H1 (cell line): ENCODE measurements around the gene TMEM129. TPM values are rescaled to one million over a fixed set of nuclear protein-coding genes. Genes with fewer than 3 reads are reported as not detected.
A peak's percentile ranks its signal among the peaks of the same experiment; 100 is the strongest.

Source experiments
- CTCF ChIA-PET: fragments of 300-600 bp; sonication (Branson Sonifier 250); formaldehyde crosslinking; loops from one replicate; lab custom pipeline; 2021; ENCODE audit not compliant: partially characterized antibody; lab: Charles Lee
- POLR2A ChIA-PET: fragments of 300-600 bp; sonication (Branson Sonifier 250); formaldehyde crosslinking; loops from one replicate; lab custom pipeline; 2021; ENCODE audit warnings: inconsistent platforms; ENCODE audit not compliant: partially characterized antibody; lab: Charles Lee
- DNase-seq, 2 experiments: peaks; one replicate each; pipeline versions ENCODE4 v3.0.0 to v3.0.0-alpha.2; 2010 to 2022; ENCODE audit warnings: low spot score in 2 of 2, low read depth in 1 of 2, mixed read lengths in 1 of 2
- FAIRE-seq: peaks from 2 replicates; lab custom pipeline; 2011; peaks lifted over from hg19 to GRCh38; lab: Jason Lieb, UNC
- H2AFZ ChIP-seq: 2 replicates; pipeline ENCODE4 v1.8.1; 2012; ENCODE audit warnings: low read length, inconsistent platforms
- H2AK5ac ChIP-seq: 2 replicates; pipeline ENCODE4 v1.6.1; 2013; ENCODE audit warnings: low read depth, low read length
- H2BK120ac ChIP-seq: replicated peaks from 2 replicates; pipeline ENCODE3; 2013; ENCODE audit warnings: low read depth, low read length, inconsistent platforms
- H2BK12ac ChIP-seq: 2 replicates; pipeline ENCODE4 v1.6.1; 2013; ENCODE audit warnings: low read depth, low read length
- H2BK15ac ChIP-seq: 2 replicates; pipeline ENCODE4 v1.6.1; 2013; ENCODE audit warnings: low read length
- H2BK20ac ChIP-seq: 2 replicates; pipeline ENCODE4 v1.6.1; 2013; ENCODE audit warnings: low read length
- H2BK5ac ChIP-seq: 2 replicates; pipeline ENCODE4 v1.6.1; 2013; ENCODE audit warnings: low read depth, low read length
- H3K14ac ChIP-seq: 2 replicates; pipeline ENCODE4 v1.6.1; 2013; ENCODE audit warnings: inconsistent platforms; ENCODE audit not compliant: insufficient read length
- H3K18ac ChIP-seq: 2 replicates; pipeline ENCODE4 v1.6.1; 2013; ENCODE audit warnings: low read length; ENCODE audit errors: extremely low read depth
- H3K23ac ChIP-seq: 2 replicates; pipeline ENCODE4 v1.6.1; 2013; ENCODE audit warnings: inconsistent platforms; ENCODE audit not compliant: insufficient read length
- H3K23me2 ChIP-seq: 2 replicates; pipeline ENCODE4 v1.6.1; 2013; ENCODE audit warnings: low read depth, low read length
- H3K27ac ChIP-seq: 2 replicates; pipeline ENCODE4 v1.6.1; 2011; ENCODE audit warnings: low read depth, low read length, inconsistent platforms
- H3K27me3 ChIP-seq, 4 experiments: replicated peaks in 1 of 4; 1 replicate in 1 of 4; 2 replicates in 3 of 4; pipeline versions ENCODE4 v1.6.1 to v1.8.1; 2011 to 2013; ENCODE audit warnings: low read length in 3 of 4, mild to moderate bottlenecking in 3 of 4, inconsistent platforms in 2 of 4, mixed read lengths in 2 of 4, moderate library complexity in 1 of 4; ENCODE audit not compliant: control insufficient read depth in 3 of 4, insufficient read depth in 3 of 4; ENCODE audit errors: extremely low read depth in 1 of 4
- H3K36me3 ChIP-seq, 4 experiments: 2 replicates each; pipeline versions ENCODE4 v1.6.1 to v1.8.1; 2011 to 2013; ENCODE audit warnings: mild to moderate bottlenecking in 4 of 4, low read length in 3 of 4, moderate library complexity in 2 of 4, control low read depth in 1 of 4, inconsistent platforms in 1 of 4; ENCODE audit not compliant: insufficient read depth in 4 of 4, control insufficient read depth in 2 of 4
- H3K4ac ChIP-seq: replicated peaks from 2 replicates; pipeline ENCODE3; 2013; ENCODE audit warnings: low read length, low read depth, mixed read lengths, inconsistent platforms; ENCODE audit not compliant: insufficient read length
- H3K4me1 ChIP-seq, 4 experiments: replicated peaks in 1 of 4; 1 replicate in 1 of 4; 2 replicates in 3 of 4; pipeline versions ENCODE4 v1.6.1 to v1.8.1; 2011 to 2013; ENCODE audit warnings: low read length in 3 of 4, inconsistent platforms in 2 of 4, mixed read lengths in 1 of 4; ENCODE audit not compliant: insufficient read depth in 4 of 4, control insufficient read depth in 3 of 4
- H3K4me2 ChIP-seq, 2 experiments: 2 replicates each; pipeline versions ENCODE4 v1.6.1 to v1.8.1; 2011 to 2013; ENCODE audit warnings: low read depth in 2 of 2, low read length in 2 of 2, control low read depth in 1 of 2, inconsistent platforms in 1 of 2, mild to moderate bottlenecking in 1 of 2; ENCODE audit not compliant: insufficient read depth in 1 of 2
- H3K4me3 ChIP-seq, 4 experiments: fragments of 200-600, 300-600 bp in 1 of 4; sonication (generic), shearing (Covaris generic), sonication (Bioruptor Twin) in 1 of 4; 2 replicates each; pipeline versions ENCODE4 v1.5.1 to v1.8.1; 2011 to 2016; ENCODE audit warnings: low read length in 4 of 4, low read depth in 3 of 4, control low read depth in 2 of 4, inconsistent platforms in 2 of 4, mild to moderate bottlenecking in 2 of 4, mixed read lengths in 1 of 4, moderate library complexity in 1 of 4; ENCODE audit not compliant: insufficient read depth in 2 of 4; ENCODE audit errors: extremely low read depth in 1 of 4
- H3K56ac ChIP-seq: replicated peaks from 2 replicates; pipeline ENCODE3; 2013; ENCODE audit warnings: low read depth, mild to moderate bottlenecking, mixed read lengths, low read length, inconsistent platforms; ENCODE audit not compliant: insufficient read length
- H3K79me1 ChIP-seq: 2 replicates; pipeline ENCODE4 v1.6.1; 2013; ENCODE audit warnings: low read depth, low read length, control low read depth
- H3K79me2 ChIP-seq, 2 experiments: 2 replicates each; pipeline versions ENCODE4 v1.6.1 to v1.8.1; 2012 to 2013; ENCODE audit warnings: low read length in 2 of 2, mild to moderate bottlenecking in 2 of 2, inconsistent platforms in 1 of 2; ENCODE audit not compliant: insufficient read depth in 2 of 2, control insufficient read depth in 1 of 2
- H3K9ac ChIP-seq, 4 experiments: replicated peaks in 1 of 4; 1 replicate in 1 of 4; 2 replicates in 3 of 4; pipeline versions ENCODE4 v1.6.1 to v1.8.1; 2011 to 2013; ENCODE audit warnings: low read depth in 3 of 4, low read length in 3 of 4, control low read depth in 2 of 4, mild to moderate bottlenecking in 2 of 4, moderate library complexity in 2 of 4, inconsistent platforms in 1 of 4; ENCODE audit errors: extremely low read depth in 1 of 4
- H3K9me3 ChIP-seq, 2 experiments: 2 replicates each; pipeline versions ENCODE4 v1.6.1 to v1.8.1; 2012 to 2013; ENCODE audit warnings: mild to moderate bottlenecking in 2 of 2, moderate library complexity in 2 of 2, control low read depth in 1 of 2, inconsistent platforms in 1 of 2, low read depth in 1 of 2, low read length in 1 of 2, mixed read lengths in 1 of 2; ENCODE audit not compliant: insufficient read depth in 2 of 2
- H4K20me1 ChIP-seq, 2 experiments: replicated peaks in 1 of 2; 2 replicates each; pipeline versions ENCODE3 to v1.8.1; 2011 to 2013; ENCODE audit warnings: inconsistent platforms in 2 of 2, low read length in 2 of 2, mild to moderate bottlenecking in 1 of 2; ENCODE audit not compliant: insufficient read depth in 2 of 2, control insufficient read depth in 1 of 2
- H4K5ac ChIP-seq: 2 replicates; pipeline ENCODE4 v1.6.1; 2013; ENCODE audit warnings: low read length, low read depth, mixed read lengths, inconsistent platforms; ENCODE audit not compliant: insufficient read length
- H4K8ac ChIP-seq: 2 replicates; pipeline ENCODE4 v1.8.0; 2013; ENCODE audit warnings: mild to moderate bottlenecking, moderate library complexity, low read length, inconsistent platforms; ENCODE audit not compliant: insufficient read depth; ENCODE audit errors: extremely low read depth
- H4K91ac ChIP-seq: replicated peaks from 2 replicates; pipeline ENCODE3; 2013; ENCODE audit warnings: low read length, mixed read lengths, inconsistent platforms; ENCODE audit not compliant: insufficient read length
- POLR2A ChIP-seq, 2 experiments: IDR thresholded peaks; 1 replicate in 1 of 2; 2 replicates in 1 of 2; pipeline ENCODE4 v1.6.1; 2011; ENCODE audit warnings: low read depth in 2 of 2, low read length in 2 of 2, mild to moderate bottlenecking in 2 of 2; ENCODE audit errors: control extremely low read depth in 1 of 2
- RXRA ChIP-seq: IDR thresholded peaks from 2 replicates; pipeline ENCODE4 v1.6.1; 2011; ENCODE audit warnings: low read depth, mild to moderate bottlenecking, low read length, moderate library complexity; ENCODE audit not compliant: insufficient read depth
- YY1 ChIP-seq: IDR thresholded peaks from 2 replicates; pipeline ENCODE4 v1.6.1; 2011; ENCODE audit warnings: low read depth, mild to moderate bottlenecking, low read length
- WGBS, 2 experiments: shearing (Covaris generic) in 1 of 2; methylation state at CpG; one replicate each; pipeline versions ENCODE4 v1.1.6 to v1.1.7; 2013 to 2015; ENCODE audit warnings: low lambda C conversion rate in 2 of 2, mixed read lengths in 2 of 2, inconsistent platforms in 1 of 2, low coverage in 1 of 2, missing lambda C conversion rate in 1 of 2; ENCODE audit not compliant: insufficient replicate concordance in 2 of 2, insufficient coverage in 1 of 2, insufficient read length in 1 of 2; ENCODE audit errors: extremely low coverage in 1 of 2, missing lambda C conversion rate in 1 of 2; 5-methylcytosine and 5-hydroxymethylcytosine counted together
- polyA plus RNA-seq, 7 experiments: library from polyadenylated mRNA; depleted of rRNA in 3 of 7; stranded (reverse) in 5 of 7; unstranded in 2 of 7; fragments of >200 nt in 5 of 7; fragments of 200-250 nt in 2 of 7; gene quantifications; 1 replicate in 5 of 7; 2 replicates in 1 of 7; 4 replicates in 1 of 7; pipeline versions ENCODE4 v1.2.1 to v1.2.3, GENCODE V29; 2011 to 2013; ENCODE audit warnings: missing spikeins in 2 of 7, mixed read lengths in 2 of 7
- total RNA-seq: library from RNA; stranded (reverse); fragmentation: NEBNext Ultra II Directional; extraction: Animal tissue kit (Norgen Biotek cat#: 25700); gene quantifications from 2 replicates; pipeline ENCODE4 v1.2.1, GENCODE V29; 2021

The TMEM129 gene
- total and polyA plus RNA-seq, 2 of the 8 experiments (the other 6 are each of a cell fraction or from before 2014, with no cell fraction given): 31.5 to 58.7 TPM

- no peaks in the 10 kb centered on the region for H3K79me1 ChIP-seq
- H3K36me3 ChIP-seq: peaks cover 21 to 55% (median 43%) of the 10 kb centered on the region in 4 experiments
- FAIRE-seq: no peak
- POLR2A ChIA-PET: interaction anchor here (0.7 to 5.6 kb wide), 10 partner anchors 10 to 430 kb away, joined by 3 to 38 read pairs (median 4); partner anchors contain the start of genes LETM1, TACC3 and TMEM129
- no peak overlapping the region for H3K56ac ChIP-seq
- no peak overlapping the region for H3K14ac ChIP-seq
- no peak overlapping the region for H2BK15ac ChIP-seq
- no peaks in the 10 kb centered on the region for H3K9me3 ChIP-seq
- no peaks in the 10 kb centered on the region for H3K23me2 ChIP-seq
- no peak overlapping the region for H2BK20ac ChIP-seq
- peaks cover 0 to 6% (median 4%) of the 10 kb centered on the region in 4 experiments; a peak in 5 of 7 replicates for H3K4me1 ChIP-seq
- DNase-seq: no peak
- H3K4me2 ChIP-seq: no peak overlapping the region
- no peak overlapping the region for H3K9ac ChIP-seq
- H3K23ac ChIP-seq: no peak overlapping the region
- H3K4ac ChIP-seq: no peak overlapping the region
- H2BK120ac ChIP-seq: no peak overlapping the region
- no peak overlapping the region for H3K18ac ChIP-seq
- peaks cover 0 to 4% (median 0%) of the 10 kb centered on the region in 4 experiments; a peak in 2 of 7 replicates for H3K27me3 ChIP-seq
- no peak overlapping the region for H2AK5ac ChIP-seq
- 95% methylated on average over 6 of the region's 6 CpGs; no CpG with 5 or more reads in 1 of the 2 experiments for WGBS, 2 experiments
- H4K91ac ChIP-seq: no peak overlapping the region
- no peak overlapping the region for H3K27ac ChIP-seq
- no peak overlapping the region for H3K4me3 ChIP-seq
- no peaks in the 10 kb centered on the region for H3K79me2 ChIP-seq
- CTCF ChIA-PET: interaction anchor here (0.6 to 52.9 kb wide), 12 partner anchors 14 to 220 kb away, joined by 3 to 2507 read pairs (median 4); partner anchors contain the start of gene FGFR3
- no peak overlapping the region for H4K5ac ChIP-seq
- no peak overlapping the region for H4K8ac ChIP-seq
- TF ChIP-seq YY1: no peak
- 0 out of 3 replicates have a peak, but pooled peaks of 1 of the 2 experiments have one; percentile 10 for TF ChIP-seq POLR2A (IDR thresholded peaks at IDR 0.05; ENCODE audit: control extremely low read depth in 1 of 2, low read depth in 2 of 2, low read length in 2 of 2)
- TF ChIP-seq RXRA: no peak
- H2AFZ ChIP-seq: no peak overlapping the region
- no peak overlapping the region for H2BK12ac ChIP-seq
- H2BK5ac ChIP-seq: no peak overlapping the region; the same call in 1 of the 2 replicates
- H4K20me1 ChIP-seq: peaks cover 8 to 9% of the 10 kb centered on the region in 2 experiments
These were observed 22.9 kb upstream of the TMEM129 start for GRCh38 chr4:1743975-1744374.
